ENCODE results near the gene ELFN1.
"Not testable (repeated sequence)": the region's sequence is repeated elsewhere in the genome, so short reads cannot be mapped to it uniquely, and the experiment has no call there.

Gene ELFN1

DNA sequence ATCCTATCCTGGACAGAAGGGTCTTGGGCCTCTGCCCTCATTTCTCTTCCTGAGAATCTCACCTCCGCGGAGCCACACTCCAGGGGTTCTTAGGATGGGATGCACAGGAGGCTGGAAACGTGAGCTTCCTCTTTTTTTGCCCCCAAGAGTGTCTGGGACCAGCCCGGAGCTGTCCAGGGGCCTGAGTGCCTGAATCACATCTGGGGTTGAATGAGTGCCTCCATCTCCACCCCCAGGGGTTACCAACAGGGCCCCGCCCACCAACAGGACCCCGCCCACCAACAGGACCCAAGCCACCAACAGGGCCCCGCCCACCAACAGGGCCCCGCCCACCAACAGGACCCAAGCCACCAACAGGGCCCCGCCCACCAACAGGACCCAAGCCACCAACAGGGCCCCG, 48.8 kb downstream of the ELFN1 start:
- peak in 1 of 3 donors; percentile 11 for DNase-seq
- POLR2A ChIA-PET; H3K27ac ChIP-seq (ENCODE audit: insufficient read depth in 1 of 2, low read depth in 1 of 2, low read length in 2 of 2, poor library complexity in 1 of 2, severe bottlenecking in 2 of 2); H3K4me1 ChIP-seq (ENCODE audit: control extremely low read depth in 1 of 4, control insufficient read depth in 4 of 4, insufficient read depth in 4 of 4, low read length in 3 of 4); H3K36me3 ChIP-seq (ENCODE audit: control insufficient read depth in 4 of 4, insufficient read depth in 4 of 4, low read length in 3 of 4); H3K9me3 ChIP-seq (ENCODE audit: control extremely low read depth in 1 of 5, control insufficient read depth in 4 of 5, insufficient read depth in 2 of 5, low read depth in 1 of 5, low read length in 4 of 5); CTCF ChIA-PET; H3K4me3 ChIP-seq (ENCODE audit: control insufficient read depth in 1 of 7, extremely low read depth in 1 of 7, insufficient read depth in 4 of 7, low read depth in 2 of 7, low read length in 6 of 7): not testable (repeated sequence)
- peaks cover 0 to 10% (median 0%) of the 10 kb centered on the region in 5 experiments for H3K27me3 ChIP-seq (replicated peaks in 2 of 5; ENCODE audit: control insufficient read depth in 4 of 5, insufficient read depth in 5 of 5, low read length in 4 of 5)
- WGBS (ENCODE audit: insufficient coverage) = 37% methylated on average over 3 of the region's 10 CpGs

DNA sequence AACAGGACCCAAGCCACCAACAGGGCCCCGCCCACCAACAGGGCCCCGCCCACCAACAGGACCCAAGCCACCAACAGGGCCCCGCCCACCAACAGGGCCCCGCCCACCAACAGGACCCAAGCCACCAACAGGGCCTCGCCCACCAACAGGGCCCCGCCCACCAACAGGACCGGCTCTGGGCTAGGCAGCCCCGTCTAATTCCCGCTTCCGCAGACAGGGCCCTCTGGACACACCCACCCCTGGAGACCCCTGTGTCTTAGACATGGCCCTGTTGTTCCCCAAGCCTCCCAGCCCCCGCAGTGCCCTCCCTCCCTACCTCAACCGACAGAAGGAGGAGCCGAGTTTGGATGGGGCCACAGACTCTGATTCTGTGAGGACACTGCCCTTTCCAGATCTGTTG, 49.2 kb downstream of the ELFN1 start:
- POLR2A ChIA-PET; H3K4me3 ChIP-seq (ENCODE audit: control insufficient read depth in 1 of 7, extremely low read depth in 1 of 7, insufficient read depth in 4 of 7, low read depth in 2 of 7, low read length in 6 of 7); DNase-seq; H3K27me3 ChIP-seq (replicated peaks in 2 of 5; ENCODE audit: control insufficient read depth in 4 of 5, insufficient read depth in 5 of 5, low read length in 4 of 5); H3K4me1 ChIP-seq (ENCODE audit: control extremely low read depth in 1 of 4, control insufficient read depth in 4 of 4, insufficient read depth in 4 of 4, low read length in 3 of 4); H3K36me3 ChIP-seq (ENCODE audit: control insufficient read depth in 4 of 4, insufficient read depth in 4 of 4, low read length in 3 of 4); H3K27ac ChIP-seq (ENCODE audit: insufficient read depth in 1 of 2, low read depth in 1 of 2, low read length in 2 of 2, poor library complexity in 1 of 2, severe bottlenecking in 2 of 2); CTCF ChIA-PET; H3K9me3 ChIP-seq (ENCODE audit: control extremely low read depth in 1 of 5, control insufficient read depth in 4 of 5, insufficient read depth in 2 of 5, low read depth in 1 of 5, low read length in 4 of 5): not testable (repeated sequence)
- WGBS (ENCODE audit: insufficient coverage) = 75% methylated on average over 7 of the region's 13 CpGs

DNA sequence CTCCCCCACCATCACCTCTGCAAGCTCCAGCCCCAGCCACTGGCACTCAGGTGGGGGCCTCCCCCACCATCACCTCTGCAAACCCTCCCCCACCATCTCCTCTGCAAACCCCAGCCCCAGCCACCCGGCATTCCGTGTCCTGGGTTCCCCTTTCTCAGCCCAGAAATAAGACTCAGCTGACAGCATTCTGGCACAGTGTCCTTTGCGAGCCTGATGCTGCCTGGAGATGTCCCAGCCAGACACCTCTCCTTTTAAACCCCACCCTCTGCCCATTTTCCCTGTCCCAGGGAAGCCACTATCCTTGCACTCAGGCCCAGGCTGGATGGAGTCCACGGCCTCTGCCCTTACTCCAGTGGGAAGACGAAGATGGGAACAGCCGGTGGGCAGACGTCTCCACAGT, 49.8 kb downstream of the ELFN1 start:
- H3K27ac ChIP-seq (ENCODE audit: insufficient read depth in 1 of 2, low read depth in 1 of 2, low read length in 2 of 2, poor library complexity in 1 of 2, severe bottlenecking in 2 of 2) = no peak overlapping the region
- DNase-seq = no peak
- no peak overlapping the region for H3K4me3 ChIP-seq (ENCODE audit: control insufficient read depth in 1 of 7, extremely low read depth in 1 of 7, insufficient read depth in 4 of 7, low read depth in 2 of 7, low read length in 6 of 7)
- H3K9me3 ChIP-seq (ENCODE audit: control extremely low read depth in 1 of 5, control insufficient read depth in 4 of 5, insufficient read depth in 2 of 5, low read depth in 1 of 5, low read length in 4 of 5) = peaks cover 0 to 3% (median 0%) of the 10 kb centered on the region in 5 experiments
- WGBS (ENCODE audit: insufficient coverage) = 63% methylated on average over 6 of the region's 7 CpGs
- no peaks in the 10 kb centered on the region for H3K4me1 ChIP-seq (ENCODE audit: control extremely low read depth in 1 of 4, control insufficient read depth in 4 of 4, insufficient read depth in 4 of 4, low read length in 3 of 4)
- ChIA-PET POLR2A (no interaction called here), CTCF (no interaction called here)
- H3K36me3 ChIP-seq (ENCODE audit: control insufficient read depth in 4 of 4, insufficient read depth in 4 of 4, low read length in 3 of 4) = no peaks in the 10 kb centered on the region
- H3K27me3 ChIP-seq (replicated peaks in 2 of 5; ENCODE audit: control insufficient read depth in 4 of 5, insufficient read depth in 5 of 5, low read length in 4 of 5) = peaks cover 0 to 4% (median 0%) of the 10 kb centered on the region in 5 experiments

- POLR2A ChIA-PET = no interaction called here
Observed at GRCh38 chr7:1720326-1720725, 50.2 kb downstream of the ELFN1 start.

GRCh38 chr7:1721047-1721690, 51.1 kb downstream of the ELFN1 start:
- H3K27ac ChIP-seq (ENCODE audit: insufficient read depth in 1 of 2, low read depth in 1 of 2, low read length in 2 of 2, poor library complexity in 1 of 2, severe bottlenecking in 2 of 2) = no peak overlapping the region
- 92% methylated on average over 10 of the region's 14 CpGs for WGBS (ENCODE audit: insufficient coverage)
- no peak overlapping the region for H3K4me3 ChIP-seq (ENCODE audit: control insufficient read depth in 1 of 7, extremely low read depth in 1 of 7, insufficient read depth in 4 of 7, low read depth in 2 of 7, low read length in 6 of 7)
- no peaks in the 10 kb centered on the region for H3K36me3 ChIP-seq (ENCODE audit: control insufficient read depth in 4 of 4, insufficient read depth in 4 of 4, low read length in 3 of 4)
- DNase-seq = no peak
- POLR2A ChIA-PET = no interaction called here
- H3K27me3 ChIP-seq (replicated peaks in 2 of 5; ENCODE audit: control insufficient read depth in 4 of 5, insufficient read depth in 5 of 5, low read length in 4 of 5) = peaks cover 0 to 3% (median 0%) of the 10 kb centered on the region in 5 experiments
- CTCF ChIA-PET = interaction anchor here (1.5 kb wide), 1 partner anchor 9 kb away, joined by 4 read pairs; no protein-coding TSS in a partner anchor
- no peaks in the 10 kb centered on the region for H3K4me1 ChIP-seq (ENCODE audit: control extremely low read depth in 1 of 4, control insufficient read depth in 4 of 4, insufficient read depth in 4 of 4, low read length in 3 of 4)
- H3K9me3 ChIP-seq (ENCODE audit: control extremely low read depth in 1 of 5, control insufficient read depth in 4 of 5, insufficient read depth in 2 of 5, low read depth in 1 of 5, low read length in 4 of 5) = peaks cover 0 to 2% (median 0%) of the 10 kb centered on the region in 5 experiments

More at GRCh38 chr7:1720326-1720725, 50.2 kb downstream of the ELFN1 start:
- Histone ChIP-seq H3K27ac (ENCODE audit: insufficient read depth in 1 of 2, low read depth in 1 of 2, low read length in 2 of 2, poor library complexity in 1 of 2, severe bottlenecking in 2 of 2) (no peak overlapping the region), H3K4me1 (ENCODE audit: control extremely low read depth in 1 of 4, control insufficient read depth in 4 of 4, insufficient read depth in 4 of 4, low read length in 3 of 4) (no peaks in the 10 kb centered on the region), H3K36me3 (ENCODE audit: control insufficient read depth in 4 of 4, insufficient read depth in 4 of 4, low read length in 3 of 4) (no peaks in the 10 kb centered on the region), H3K27me3 (replicated peaks in 2 of 5; ENCODE audit: control insufficient read depth in 4 of 5, insufficient read depth in 5 of 5, low read length in 4 of 5) (peaks cover 0 to 3% (median 0%) of the 10 kb centered on the region in 5 experiments), H3K4me3 (ENCODE audit: control insufficient read depth in 1 of 7, extremely low read depth in 1 of 7, insufficient read depth in 4 of 7, low read depth in 2 of 7, low read length in 6 of 7) (no peak overlapping the region), H3K9me3 (ENCODE audit: control extremely low read depth in 1 of 5, control insufficient read depth in 4 of 5, insufficient read depth in 2 of 5, low read depth in 1 of 5, low read length in 4 of 5) (peaks cover 0 to 2% (median 0%) of the 10 kb centered on the region in 5 experiments)
- CTCF ChIA-PET = no interaction called here
- WGBS (ENCODE audit: insufficient coverage) = 96% methylated on average over 8 of the region's 8 CpGs
- peak in 1 of 3 donors; percentile 15 for DNase-seq

GRCh38 chr7:1723254-1723653, 53.2 kb downstream of the ELFN1 start:
- Histone ChIP-seq H3K4me1 (ENCODE audit: control extremely low read depth in 1 of 4, control insufficient read depth in 4 of 4, insufficient read depth in 4 of 4, low read length in 3 of 4) (no peaks in the 10 kb centered on the region), H3K27ac (ENCODE audit: insufficient read depth in 1 of 2, low read depth in 1 of 2, low read length in 2 of 2, poor library complexity in 1 of 2, severe bottlenecking in 2 of 2) (no peak overlapping the region), H3K27me3 (replicated peaks in 2 of 5; ENCODE audit: control insufficient read depth in 4 of 5, insufficient read depth in 5 of 5, low read length in 4 of 5) (peaks cover 0 to 3% (median 0%) of the 10 kb centered on the region in 5 experiments), H3K36me3 (ENCODE audit: control insufficient read depth in 4 of 4, insufficient read depth in 4 of 4, low read length in 3 of 4) (no peaks in the 10 kb centered on the region), H3K9me3 (ENCODE audit: control extremely low read depth in 1 of 5, control insufficient read depth in 4 of 5, insufficient read depth in 2 of 5, low read depth in 1 of 5, low read length in 4 of 5) (peaks cover 0 to under 1% (median 0%) of the 10 kb centered on the region in 5 experiments), H3K4me3 (ENCODE audit: control insufficient read depth in 1 of 7, extremely low read depth in 1 of 7, insufficient read depth in 4 of 7, low read depth in 2 of 7, low read length in 6 of 7) (no peak overlapping the region)
- DNase-seq = no peak
- ChIA-PET POLR2A (no interaction called here), CTCF (no interaction called here)
- WGBS (ENCODE audit: insufficient coverage) = over 99% methylated on average over 13 of the region's 13 CpGs

DNA sequence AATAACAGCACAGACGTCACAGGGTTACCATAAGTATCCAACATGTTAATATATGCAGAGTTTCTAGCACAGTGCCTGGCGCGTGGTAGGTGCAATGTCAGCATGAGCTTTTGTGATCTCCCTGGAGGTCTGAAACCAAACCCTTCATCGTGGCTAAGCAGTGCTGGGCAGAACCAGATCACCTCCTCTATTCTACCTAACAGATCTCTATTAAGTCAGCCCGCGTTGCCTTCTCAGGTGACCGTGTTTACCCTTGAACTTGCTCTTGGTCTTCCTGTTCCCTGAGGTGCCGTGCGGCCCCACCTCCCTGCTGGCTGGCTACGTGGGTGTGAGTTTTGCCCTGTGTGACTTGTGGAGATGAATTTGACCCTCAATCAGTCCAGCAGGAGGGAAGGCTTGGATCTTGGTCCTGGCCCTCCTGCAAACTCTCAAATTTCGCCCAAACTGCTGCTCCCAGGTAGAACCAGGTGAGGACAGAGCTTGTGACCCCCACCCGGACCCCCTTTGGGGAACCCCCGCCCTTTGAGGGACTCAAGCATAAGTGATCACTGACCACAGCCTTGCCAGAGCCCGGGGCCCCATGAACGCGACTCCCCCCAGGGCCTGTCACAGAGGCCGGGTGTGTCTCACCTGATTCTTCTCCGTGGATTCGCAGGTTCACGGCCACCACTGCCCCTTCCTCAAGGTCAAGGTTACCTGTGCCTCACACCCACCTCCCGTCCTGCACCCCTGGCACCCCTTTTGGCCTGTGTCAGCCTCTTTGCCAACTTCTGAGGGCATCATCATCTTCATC, 54.2 kb downstream of the ELFN1 start:
- Histone ChIP-seq H3K9me3 (ENCODE audit: control extremely low read depth in 1 of 5, control insufficient read depth in 4 of 5, insufficient read depth in 2 of 5, low read depth in 1 of 5, low read length in 4 of 5) (peaks cover 0 to 6% (median 4%) of the 10 kb centered on the region in 5 experiments), H3K36me3 (ENCODE audit: control insufficient read depth in 4 of 4, insufficient read depth in 4 of 4, low read length in 3 of 4) (no peaks in the 10 kb centered on the region), H3K4me3 (ENCODE audit: control insufficient read depth in 1 of 7, extremely low read depth in 1 of 7, insufficient read depth in 4 of 7, low read depth in 2 of 7, low read length in 6 of 7) (no peak overlapping the region), H3K4me1 (ENCODE audit: control extremely low read depth in 1 of 4, control insufficient read depth in 4 of 4, insufficient read depth in 4 of 4, low read length in 3 of 4) (no peaks in the 10 kb centered on the region), H3K27me3 (replicated peaks in 2 of 5; ENCODE audit: control insufficient read depth in 4 of 5, insufficient read depth in 5 of 5, low read length in 4 of 5) (peaks cover 0 to 3% (median 0%) of the 10 kb centered on the region in 5 experiments), H3K27ac (ENCODE audit: insufficient read depth in 1 of 2, low read depth in 1 of 2, low read length in 2 of 2, poor library complexity in 1 of 2, severe bottlenecking in 2 of 2) (no peak overlapping the region)
- WGBS (ENCODE audit: insufficient coverage) = 95% methylated on average over 15 of the region's 21 CpGs
- no peak for DNase-seq
- ChIA-PET POLR2A (no interaction called here), CTCF (no interaction called here)
